Retinal pigment epithelial cell (primary cell): ENCODE data around the gene SH2B3.

Experiments
- DNase-seq: peaks from one replicate; pipeline ENCODE4 v3.0.0-alpha.2; 2010; ENCODE audit warnings: low read depth
- H3K4me3 ChIP-seq: 2 replicates; pipeline ENCODE4 v1.5.1; 2011; ENCODE audit warnings: mild to moderate bottlenecking, low read length, control low read depth, moderate library complexity
- CTCF ChIP-seq: conservative IDR thresholded peaks from 2 replicates; pipeline ENCODE4 v1.5.1; 2011; ENCODE audit warnings: low read depth, low read length, control low read depth, inconsistent platforms

Gene SH2B3

DNA sequence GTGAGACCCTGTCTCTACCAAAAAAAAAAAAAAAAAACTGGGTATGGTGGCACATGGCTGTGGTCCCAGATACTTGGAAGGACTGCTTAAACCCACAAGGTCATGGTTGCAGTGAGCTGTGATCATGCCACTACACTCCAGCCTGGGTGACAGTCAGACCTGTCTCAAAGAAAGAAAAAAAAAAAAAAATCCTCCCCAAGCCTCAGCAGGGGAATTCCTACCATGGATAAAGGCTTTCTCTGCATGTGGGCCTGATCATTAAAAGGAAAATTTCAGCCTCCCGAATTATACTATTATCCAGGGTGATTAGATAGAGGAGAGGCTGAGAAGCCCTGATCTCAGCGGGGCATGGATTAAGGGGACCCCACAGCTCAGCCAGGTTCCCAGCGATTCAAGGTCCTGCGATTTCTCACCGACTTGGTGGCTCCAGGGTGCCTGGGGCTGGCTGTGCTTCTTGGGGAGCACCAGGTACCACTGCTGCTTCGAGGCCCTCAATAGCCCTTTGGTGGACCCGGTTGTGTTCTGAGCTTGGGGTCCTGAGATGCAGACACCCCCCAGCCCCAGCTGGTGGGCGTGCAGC lies 5.6 kb downstream of the SH2B3 start:
- H3K4me3 ChIP-seq: no peak overlapping the region
- DNase-seq: no peak
- no peak for TF ChIP-seq CTCF

- no peak for TF ChIP-seq CTCF
- DNase-seq: no peak
- no peak overlapping the region for H3K4me3 ChIP-seq
Observed at GRCh38 chr12:111412007-111412829, 6.5 kb downstream of the SH2B3 start.

GRCh38 chr12:111412830-111413441 lies 7.2 kb downstream of the SH2B3 start:
- H3K4me3 ChIP-seq: no peak overlapping the region
- no peak for TF ChIP-seq CTCF
- DNase-seq: no peak

GRCh38 chr12:111413442-111414086 lies 7.8 kb downstream of the SH2B3 start:
- no peak for TF ChIP-seq CTCF
- H3K4me3 ChIP-seq: no peak overlapping the region
- no peak for DNase-seq

GRCh38 chr12:111414711-111415252 lies 9.1 kb downstream of the SH2B3 start:
- no peak for TF ChIP-seq CTCF
- no peak overlapping the region for H3K4me3 ChIP-seq
- no peak for DNase-seq

DNA sequence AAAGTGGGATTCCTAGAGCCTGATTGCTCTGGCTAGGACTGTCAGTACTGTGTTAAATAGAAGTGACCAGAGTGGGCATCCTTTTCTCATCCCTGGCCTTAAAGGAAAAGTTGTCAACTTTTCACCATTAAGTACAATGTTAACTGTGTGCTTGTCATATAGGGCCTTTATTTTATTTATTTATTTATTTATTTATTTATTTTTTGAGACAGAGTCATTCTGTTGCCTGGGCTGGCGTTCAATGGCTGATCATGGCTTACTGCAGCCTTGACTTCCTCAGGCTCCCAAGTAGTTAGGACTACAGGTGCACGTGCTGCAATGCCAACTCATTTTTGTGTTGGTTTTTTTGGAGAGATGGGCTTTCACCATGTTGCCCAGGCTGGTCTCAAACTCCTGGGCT lies 11.6 kb downstream of the SH2B3 start:
- no peak for TF ChIP-seq CTCF
- no peak overlapping the region for H3K4me3 ChIP-seq
- no peak for DNase-seq
